GM12878 (cell line): ENCODE measurements around the gene NTN3. TPM values are rescaled to one million over a fixed set of nuclear protein-coding genes. Genes with fewer than 3 reads are reported as not detected.

ENCODE experiments used
- BCL3 ChIP-seq: IDR thresholded peaks from 2 replicates; pipeline ENCODE4 v1.6.1; 2011; ENCODE audit warnings: borderline replicate concordance, low read depth, mild to moderate bottlenecking, moderate library complexity, low read length; ENCODE audit not compliant: insufficient read depth, poor library complexity, severe bottlenecking
- CBX5 ChIP-seq: sonication (generic); IDR thresholded peaks from 2 replicates; pipeline ENCODE4 v1.6.1; 2016; ENCODE audit warnings: low read depth, moderate library complexity, mild to moderate bottlenecking, inconsistent platforms
- CTCF ChIP-seq, 3 experiments: IDR thresholded peaks in 2 of 3; conservative IDR thresholded peaks in 1 of 3; 2 replicates each; pipeline ENCODE4 v1.5.1; 2011; ENCODE audit warnings: low read depth in 3 of 3, low read length in 3 of 3, mild to moderate bottlenecking in 3 of 3, control low read depth in 2 of 3, moderate library complexity in 2 of 3, inconsistent platforms in 1 of 3, mixed read lengths in 1 of 3; ENCODE audit not compliant: control insufficient read depth in 2 of 3, insufficient read depth in 1 of 3; ENCODE audit errors: extremely low read depth in 1 of 3
- ETV6 ChIP-seq, 2 experiments: fragments of 450-650 bp in 1 of 2; IDR thresholded peaks in 1 of 2; conservative IDR thresholded peaks in 1 of 2; 2 replicates each; pipeline ENCODE4 v1.6.1; 2014; ENCODE audit warnings: antibody characterized with exemption in 1 of 2, borderline replicate concordance in 1 of 2, low read depth in 1 of 2, mild to moderate bottlenecking in 1 of 2, moderate library complexity in 1 of 2
- GABPA ChIP-seq: IDR thresholded peaks from 2 replicates; pipeline ENCODE4 v1.6.1; 2014; ENCODE audit warnings: antibody characterized with exemption, low read depth, mild to moderate bottlenecking, inconsistent platforms
- GATAD2B ChIP-seq: fragments of 450-650 bp; conservative IDR thresholded peaks from 2 replicates; pipeline ENCODE4 v1.6.1; 2017; ENCODE audit warnings: low read depth, mild to moderate bottlenecking, moderate library complexity
- IKZF1 ChIP-seq: fragments of 450-650 bp; conservative IDR thresholded peaks from 2 replicates; pipeline ENCODE4 v1.6.1; 2017; ENCODE audit warnings: antibody characterized with exemption, mild to moderate bottlenecking
- PKNOX1 ChIP-seq: fragments of 450-650 bp; IDR thresholded peaks from 2 replicates; pipeline ENCODE4 v1.6.1; 2016; ENCODE audit warnings: mild to moderate bottlenecking
- POLR2AphosphoS5 ChIP-seq: IDR thresholded peaks from 2 replicates; pipeline ENCODE4 v1.6.1; 2011; ENCODE audit warnings: mild to moderate bottlenecking, low read length, inconsistent platforms
- REST ChIP-seq: IDR thresholded peaks from 2 replicates; pipeline ENCODE4 v1.6.1; 2012; ENCODE audit warnings: mild to moderate bottlenecking, low read depth, low read length
- SIN3A ChIP-seq: IDR thresholded peaks from 2 replicates; pipeline ENCODE4 v1.6.1; 2012; ENCODE audit warnings: low read depth, low read length, improper control_type of control experiment
- SMC3 ChIP-seq: IDR thresholded peaks from 2 replicates; pipeline ENCODE4 v1.6.1; 2011; ENCODE audit warnings: low read length, improper control_type of control experiment, borderline replicate concordance
- TARDBP ChIP-seq: IDR thresholded peaks from 2 replicates; pipeline ENCODE4 v1.6.1; 2016; ENCODE audit warnings: borderline replicate concordance
- WRNIP1 ChIP-seq: IDR thresholded peaks from 2 replicates; pipeline ENCODE4 v1.6.1; 2011; ENCODE audit warnings: low read depth, low read length, improper control_type of control experiment, borderline replicate concordance
- ZNF384 ChIP-seq: IDR thresholded peaks from 2 replicates; pipeline ENCODE4 v1.6.1; 2012; ENCODE audit warnings: low read depth, mild to moderate bottlenecking, low read length, improper control_type of control experiment, borderline replicate concordance
- polyA plus RNA-seq, 11 experiments: library from polyadenylated mRNA; depleted of rRNA in 4 of 11; unstranded in 6 of 11; stranded (reverse) in 5 of 11; fragments of >200 nt; fragmentation: Nextera tagmentation in 4 of 11; fragmentation: Illumina TruSeq in 1 of 11; extraction: Ambion mirVana in 4 of 11; extraction: Trizol in 1 of 11; gene quantifications; 1 replicate in 1 of 11; 2 replicates in 10 of 11; pipeline versions ENCODE4 v1.2.1 to v1.2.3, GENCODE V29; 2011 to 2016; ENCODE audit warnings: inconsistent platforms in 2 of 11, missing spikeins in 2 of 11, low read depth in 1 of 11
- total RNA-seq, 4 experiments: library from RNA; depleted of rRNA in 3 of 4; stranded (reverse); fragments of >200 nt in 3 of 4; fragmentation: Illumina TruSeq in 1 of 4; extraction: Trizol in 1 of 4; gene quantifications; 2 replicates each; pipeline versions ENCODE4 v1.2.1 to v1.2.3, GENCODE V29; 2013 to 2021
- TF ChIP-seq, protein P1 (sequence below): fragments of 450-650 bp; formaldehyde crosslinking; IDR thresholded peaks from 2 replicates; pipeline ENCODE4 v1.4.0; 2020; ENCODE audit warnings: mild to moderate bottlenecking, moderate library complexity

The NTN3 gene
- total and polyA plus RNA-seq, 10 of the 15 experiments (the other 5 are each of a cell fraction or from before 2014, with no cell fraction given) = 0.04 TPM; not detected in 9

DNA sequence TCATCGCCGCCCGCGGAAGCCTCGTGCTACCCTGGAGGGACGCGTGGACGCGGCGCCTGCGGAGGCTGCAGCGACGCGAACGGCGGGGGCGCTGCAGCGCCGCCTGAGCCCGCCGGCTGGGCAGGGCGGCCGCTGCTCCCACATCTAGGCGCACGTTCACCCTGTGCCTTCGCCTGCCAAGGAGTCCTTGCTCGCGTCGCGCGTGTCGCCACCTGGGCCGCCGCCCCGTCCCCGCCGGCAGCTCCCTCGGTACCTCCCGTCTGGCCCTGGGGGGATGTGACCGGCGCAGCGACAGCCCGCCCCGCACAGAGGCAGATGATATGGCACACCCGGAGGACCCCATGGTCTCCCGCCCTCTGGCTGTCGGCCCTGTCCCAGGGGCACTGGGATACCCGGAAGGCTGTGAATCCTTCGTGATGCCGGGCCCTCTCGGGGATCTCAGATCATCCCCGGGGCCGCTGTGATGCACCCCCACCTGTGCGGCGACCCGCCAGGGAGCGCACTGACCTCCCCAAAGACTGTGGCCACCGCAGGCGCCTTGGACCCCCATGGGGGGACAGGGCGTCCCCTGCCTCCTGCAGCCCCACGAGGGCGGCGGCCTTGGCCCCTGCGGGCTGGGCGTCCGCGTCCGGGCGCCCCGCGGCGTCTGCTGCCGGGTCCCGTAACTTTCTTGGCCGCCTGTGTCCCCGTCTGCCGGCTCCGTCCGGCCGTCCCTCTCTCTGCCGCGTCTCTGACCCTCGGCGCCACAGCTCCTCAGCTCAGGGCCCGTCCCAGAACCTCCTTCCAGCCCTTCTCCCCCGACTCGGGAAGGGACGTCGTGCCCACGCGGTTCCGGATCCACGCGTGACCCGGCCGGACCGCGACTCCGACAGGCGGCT lies 3.1 kb downstream of the NTN3 start (continued):
- TF ChIP-seq PKNOX1 (no peak), ZNF384 (no peak), TARDBP (no peak), GATAD2B (peak; percentile 55), IKZF1 (peak; percentile 72), WRNIP1 (no peak), CTCF (IDR thresholded peaks at IDR 0.05 in 2 of 3, conservative IDR thresholded peaks at IDR 0.05 in 1 of 3; ENCODE audit: control insufficient read depth in 2 of 3, extremely low read depth in 1 of 3, insufficient read depth in 1 of 3, low read depth in 3 of 3, low read length in 3 of 3) (peak; percentile 41 to 73 (median 42); a peak in 5 of 6 replicates), CBX5 (no peak), SIN3A (peak; percentile 6; the same call in 1 of the 2 replicates), REST (no peak), POLR2AphosphoS5 (no peak), BCL3 (no peak), GABPA (no peak), SMC3 (0 out of 2 replicates have a peak, but pooled peaks have one; percentile 4), ETV6 (conservative IDR thresholded peaks at IDR 0.05 in 1 of 2, IDR thresholded peaks at IDR 0.05 in 1 of 2; ENCODE audit: borderline replicate concordance in 1 of 2, low read depth in 1 of 2) (no peak)
- TF ChIP-seq, protein P1, sequence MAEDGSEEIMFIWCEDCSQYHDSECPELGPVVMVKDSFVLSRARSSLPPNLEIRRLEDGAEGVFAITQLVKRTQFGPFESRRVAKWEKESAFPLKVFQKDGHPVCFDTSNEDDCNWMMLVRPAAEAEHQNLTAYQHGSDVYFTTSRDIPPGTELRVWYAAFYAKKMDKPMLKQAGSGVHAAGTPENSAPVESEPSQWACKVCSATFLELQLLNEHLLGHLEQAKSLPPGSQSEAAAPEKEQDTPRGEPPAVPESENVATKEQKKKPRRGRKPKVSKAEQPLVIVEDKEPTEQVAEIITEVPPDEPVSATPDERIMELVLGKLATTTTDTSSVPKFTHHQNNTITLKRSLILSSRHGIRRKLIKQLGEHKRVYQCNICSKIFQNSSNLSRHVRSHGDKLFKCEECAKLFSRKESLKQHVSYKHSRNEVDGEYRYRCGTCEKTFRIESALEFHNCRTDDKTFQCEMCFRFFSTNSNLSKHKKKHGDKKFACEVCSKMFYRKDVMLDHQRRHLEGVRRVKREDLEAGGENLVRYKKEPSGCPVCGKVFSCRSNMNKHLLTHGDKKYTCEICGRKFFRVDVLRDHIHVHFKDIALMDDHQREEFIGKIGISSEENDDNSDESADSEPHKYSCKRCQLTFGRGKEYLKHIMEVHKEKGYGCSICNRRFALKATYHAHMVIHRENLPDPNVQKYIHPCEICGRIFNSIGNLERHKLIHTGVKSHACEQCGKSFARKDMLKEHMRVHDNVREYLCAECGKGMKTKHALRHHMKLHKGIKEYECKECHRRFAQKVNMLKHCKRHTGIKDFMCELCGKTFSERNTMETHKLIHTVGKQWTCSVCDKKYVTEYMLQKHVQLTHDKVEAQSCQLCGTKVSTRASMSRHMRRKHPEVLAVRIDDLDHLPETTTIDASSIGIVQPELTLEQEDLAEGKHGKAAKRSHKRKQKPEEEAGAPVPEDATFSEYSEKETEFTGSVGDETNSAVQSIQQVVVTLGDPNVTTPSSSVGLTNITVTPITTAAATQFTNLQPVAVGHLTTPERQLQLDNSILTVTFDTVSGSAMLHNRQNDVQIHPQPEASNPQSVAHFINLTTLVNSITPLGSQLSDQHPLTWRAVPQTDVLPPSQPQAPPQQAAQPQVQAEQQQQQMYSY = no peak
